Liver (tissue), 9 donors: ENCODE results near the gene MAP3K20. TPM values are rescaled to one million over a fixed set of nuclear protein-coding genes. Genes with fewer than 3 reads are reported as not detected.

Experiments used
- DNase-seq: peaks from one replicate; pipeline ENCODE4 v3.0.0-alpha.2; 2017; ENCODE audit warnings: low spot score
- H3K27ac ChIP-seq, 2 donors: one replicate each; pipeline ENCODE4 v1.7.0; 2013; ENCODE audit warnings: inconsistent platforms in 2 of 2, low read length in 2 of 2, control low read depth in 1 of 2, low read depth in 1 of 2, mild to moderate bottlenecking in 1 of 2
- H3K27me3 ChIP-seq, 4 donors: one replicate each; pipeline versions ENCODE4 v1.6.1 to v1.7.0; 2013; ENCODE audit warnings: low read length in 3 of 4, inconsistent platforms in 1 of 4, mild to moderate bottlenecking in 1 of 4, moderate library complexity in 1 of 4; ENCODE audit not compliant: control insufficient read depth in 4 of 4, insufficient read depth in 4 of 4
- H3K36me3 ChIP-seq, 4 donors: one replicate each; pipeline versions ENCODE4 v1.6.1 to v1.7.0; 2013; ENCODE audit warnings: low read length in 3 of 4, mild to moderate bottlenecking in 3 of 4, low read depth in 1 of 4, moderate library complexity in 1 of 4; ENCODE audit not compliant: control insufficient read depth in 4 of 4, insufficient read depth in 3 of 4
- H3K4me1 ChIP-seq, 4 donors: one replicate each; pipeline versions ENCODE4 v1.6.1 to v1.7.0; 2013; ENCODE audit warnings: low read length in 3 of 4, mild to moderate bottlenecking in 3 of 4, moderate library complexity in 1 of 4; ENCODE audit not compliant: control insufficient read depth in 4 of 4, insufficient read depth in 4 of 4
- H3K4me3 ChIP-seq, 3 donors: one replicate each; pipeline versions ENCODE4 v1.6.1 to v1.7.0; 2013; ENCODE audit warnings: low read length in 3 of 3, control low read depth in 1 of 3, low read depth in 1 of 3, mild to moderate bottlenecking in 1 of 3
- H3K9ac ChIP-seq, 2 donors: one replicate each; pipeline ENCODE4 v1.7.0; 2013; ENCODE audit warnings: low read length in 2 of 2, mild to moderate bottlenecking in 2 of 2, moderate library complexity in 2 of 2, control low read depth in 1 of 2, low read depth in 1 of 2
- H3K9me3 ChIP-seq, 4 donors: one replicate each; pipeline versions ENCODE4 v1.6.1 to v1.7.0; 2013; ENCODE audit warnings: low read length in 3 of 4; ENCODE audit not compliant: control insufficient read depth in 4 of 4
- ATF3 ChIP-seq: IDR thresholded peaks from 2 replicates; pipeline ENCODE4 v1.6.1; 2016; ENCODE audit warnings: antibody characterized with exemption
- CTCF ChIP-seq: fragments of 150-350 bp; IDR thresholded peaks from 2 replicates; pipeline ENCODE4 v1.5.1; 2017; ENCODE audit warnings: improper control_type of control experiment, low read depth, low read length; ENCODE audit not compliant: missing input control
- EGR1 ChIP-seq, 2 donors: IDR thresholded peaks; 2 replicates each; pipeline ENCODE4 v1.6.1; 2016 to 2018; ENCODE audit warnings: antibody characterized with exemption in 2 of 2, low read depth in 2 of 2
- FOXA1 ChIP-seq: IDR thresholded peaks from 2 replicates; pipeline ENCODE4 v1.6.1; 2016; ENCODE audit warnings: antibody characterized with exemption
- FOXA2 ChIP-seq: IDR thresholded peaks from 2 replicates; pipeline ENCODE4 v1.6.1; 2016; ENCODE audit warnings: antibody characterized with exemption
- GABPA ChIP-seq, 2 donors: IDR thresholded peaks in 1 of 2; conservative IDR thresholded peaks in 1 of 2; 2 replicates each; pipeline ENCODE4 v1.6.1; 2016; ENCODE audit warnings: antibody characterized with exemption in 2 of 2, mild to moderate bottlenecking in 1 of 2, moderate library complexity in 1 of 2
- HNF4A ChIP-seq, 2 donors: conservative IDR thresholded peaks; 2 replicates each; pipeline ENCODE4 v1.6.1; 2016; ENCODE audit warnings: antibody characterized with exemption in 2 of 2, mild to moderate bottlenecking in 2 of 2
- HNF4G ChIP-seq: IDR thresholded peaks from 2 replicates; pipeline ENCODE4 v1.6.1; 2016; ENCODE audit warnings: antibody characterized with exemption
- JUND ChIP-seq, 2 donors: IDR thresholded peaks; 2 replicates each; pipeline ENCODE4 v1.6.1; 2016; ENCODE audit warnings: antibody characterized with exemption in 2 of 2
- NR2F2 ChIP-seq: IDR thresholded peaks from 2 replicates; pipeline ENCODE4 v1.6.1; 2016; ENCODE audit warnings: antibody characterized with exemption
- RAD21 ChIP-seq, 2 donors: IDR thresholded peaks; 2 replicates each; pipeline ENCODE4 v1.6.1; 2016; ENCODE audit warnings: antibody characterized with exemption in 2 of 2, mild to moderate bottlenecking in 2 of 2
- RXRA ChIP-seq, 2 donors: IDR thresholded peaks; 2 replicates each; pipeline ENCODE4 v1.6.1; 2017 to 2018; ENCODE audit warnings: antibody characterized with exemption in 2 of 2, mild to moderate bottlenecking in 1 of 2
- SP1 ChIP-seq: IDR thresholded peaks from 2 replicates; pipeline ENCODE4 v1.6.1; 2018; ENCODE audit warnings: antibody characterized with exemption, mild to moderate bottlenecking
- TAF1 ChIP-seq: conservative IDR thresholded peaks from 2 replicates; pipeline ENCODE4 v1.6.1; 2016; ENCODE audit warnings: antibody characterized with exemption, mild to moderate bottlenecking
- YY1 ChIP-seq: IDR thresholded peaks from 2 replicates; pipeline ENCODE4 v1.6.1; 2016; ENCODE audit warnings: antibody characterized with exemption, mild to moderate bottlenecking
- ZBTB33 ChIP-seq: IDR thresholded peaks from 2 replicates; pipeline ENCODE4 v1.6.1; 2016; ENCODE audit warnings: antibody characterized with exemption
- WGBS: extraction: QIAGEN DNeasy Blood & Tissue Kit; methylation state at CpG from one replicate; pipeline ENCODE4 v1.1.7; 2013; 5-methylcytosine and 5-hydroxymethylcytosine counted together
- polyA plus RNA-seq, 2 donors: library from polyadenylated mRNA; stranded (reverse) in 1 of 2; unstranded in 1 of 2; fragments of 200-250 nt in 1 of 2; fragments of >200 nt in 1 of 2; fragmentation: Nextera tagmentation in 1 of 2; extraction: Ambion mirVana in 1 of 2; gene quantifications; one replicate each; pipeline versions ENCODE4 v1.2.1 to v1.2.3, GENCODE V29; 2013 to 2015
- total RNA-seq, 2 donors: library from RNA; depleted of rRNA; stranded (reverse); fragments of >200 nt; gene quantifications; one replicate each; pipeline ENCODE4 v1.2.3, GENCODE V29; 2014
- TF ChIP-seq, protein P1 (sequence below): IDR thresholded peaks from 2 replicates; pipeline ENCODE4 v1.6.1; 2016; ENCODE audit warnings: antibody characterized with exemption, mild to moderate bottlenecking
- TF ChIP-seq, protein P2 (sequence below): IDR thresholded peaks from 2 replicates; pipeline ENCODE4 v1.6.1; 2016; ENCODE audit warnings: antibody characterized with exemption
- donor health status: healthy.
- donor health status: healthy.
- donor health status: healthy.
- donor health status: healthy.
- donor health status: healthy.

Gene MAP3K20
- total and polyA plus RNA-seq, 4 donors: 9.1 to 22.6 (median 14.9) TPM

DNA sequence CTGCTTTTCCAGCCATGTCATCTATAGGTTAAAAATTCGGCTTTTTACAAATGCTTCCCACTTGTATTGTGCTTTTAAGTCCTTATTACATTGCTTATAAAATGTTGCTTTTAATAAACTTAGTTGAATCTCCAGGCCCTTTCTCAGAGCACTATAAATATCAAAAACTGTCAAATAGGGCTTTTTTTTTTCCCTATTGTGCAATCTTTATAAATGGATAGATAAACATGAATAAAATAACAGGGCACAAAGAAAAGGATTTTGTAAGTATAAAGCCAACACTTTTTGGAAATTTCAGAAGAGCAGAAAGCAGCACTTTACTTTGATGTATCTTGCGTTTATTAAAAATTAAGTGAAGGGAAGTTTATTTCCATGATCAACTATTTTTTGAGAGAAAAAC, 171.5 kb downstream of the MAP3K20 start:
- peaks cover 0 to 2% (median under 1%) of the 10 kb centered on the region in 4 donors for H3K36me3 ChIP-seq
- H3K27me3 ChIP-seq: no peaks in the 10 kb centered on the region
- no peaks in the 10 kb centered on the region for H3K4me1 ChIP-seq
- TF ChIP-seq HNF4A (conservative IDR thresholded peaks at IDR 0.05): no peak
- no peak for TF ChIP-seq JUND (IDR thresholded peaks at IDR 0.05)
- no peak for TF ChIP-seq CTCF
- TF ChIP-seq FOXA2: no peak
- no peak for TF ChIP-seq YY1
- TF ChIP-seq TAF1: no peak
- TF ChIP-seq, protein P1, sequence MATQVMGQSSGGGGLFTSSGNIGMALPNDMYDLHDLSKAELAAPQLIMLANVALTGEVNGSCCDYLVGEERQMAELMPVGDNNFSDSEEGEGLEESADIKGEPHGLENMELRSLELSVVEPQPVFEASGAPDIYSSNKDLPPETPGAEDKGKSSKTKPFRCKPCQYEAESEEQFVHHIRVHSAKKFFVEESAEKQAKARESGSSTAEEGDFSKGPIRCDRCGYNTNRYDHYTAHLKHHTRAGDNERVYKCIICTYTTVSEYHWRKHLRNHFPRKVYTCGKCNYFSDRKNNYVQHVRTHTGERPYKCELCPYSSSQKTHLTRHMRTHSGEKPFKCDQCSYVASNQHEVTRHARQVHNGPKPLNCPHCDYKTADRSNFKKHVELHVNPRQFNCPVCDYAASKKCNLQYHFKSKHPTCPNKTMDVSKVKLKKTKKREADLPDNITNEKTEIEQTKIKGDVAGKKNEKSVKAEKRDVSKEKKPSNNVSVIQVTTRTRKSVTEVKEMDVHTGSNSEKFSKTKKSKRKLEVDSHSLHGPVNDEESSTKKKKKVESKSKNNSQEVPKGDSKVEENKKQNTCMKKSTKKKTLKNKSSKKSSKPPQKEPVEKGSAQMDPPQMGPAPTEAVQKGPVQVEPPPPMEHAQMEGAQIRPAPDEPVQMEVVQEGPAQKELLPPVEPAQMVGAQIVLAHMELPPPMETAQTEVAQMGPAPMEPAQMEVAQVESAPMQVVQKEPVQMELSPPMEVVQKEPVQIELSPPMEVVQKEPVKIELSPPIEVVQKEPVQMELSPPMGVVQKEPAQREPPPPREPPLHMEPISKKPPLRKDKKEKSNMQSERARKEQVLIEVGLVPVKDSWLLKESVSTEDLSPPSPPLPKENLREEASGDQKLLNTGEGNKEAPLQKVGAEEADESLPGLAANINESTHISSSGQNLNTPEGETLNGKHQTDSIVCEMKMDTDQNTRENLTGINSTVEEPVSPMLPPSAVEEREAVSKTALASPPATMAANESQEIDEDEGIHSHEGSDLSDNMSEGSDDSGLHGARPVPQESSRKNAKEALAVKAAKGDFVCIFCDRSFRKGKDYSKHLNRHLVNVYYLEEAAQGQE: no peak
- no peak for TF ChIP-seq RAD21 (IDR thresholded peaks at IDR 0.05)
- TF ChIP-seq GABPA (IDR thresholded peaks at IDR 0.05 in 1 of 2, conservative IDR thresholded peaks at IDR 0.05 in 1 of 2): no peak
- no peak for TF ChIP-seq NR2F2
- no peak for TF ChIP-seq FOXA1
- TF ChIP-seq HNF4G: no peak
- TF ChIP-seq ZBTB33: no peak
- no peak for TF ChIP-seq SP1
- no peak for TF ChIP-seq ATF3
- TF ChIP-seq RXRA (IDR thresholded peaks at IDR 0.05): no peak
- TF ChIP-seq EGR1 (IDR thresholded peaks at IDR 0.05; ENCODE audit: low read depth in 2 of 2): no peak
- TF ChIP-seq, protein P2, sequence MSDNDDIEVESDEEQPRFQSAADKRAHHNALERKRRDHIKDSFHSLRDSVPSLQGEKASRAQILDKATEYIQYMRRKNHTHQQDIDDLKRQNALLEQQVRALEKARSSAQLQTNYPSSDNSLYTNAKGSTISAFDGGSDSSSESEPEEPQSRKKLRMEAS: no peak
- DNase-seq: no peak
- WGBS: 95% methylated on average over 2 of the region's 2 CpGs
- H3K4me3 ChIP-seq: no peak overlapping the region
- no peak overlapping the region for H3K27ac ChIP-seq
- H3K9ac ChIP-seq: no peak overlapping the region
- no peaks in the 10 kb centered on the region for H3K9me3 ChIP-seq
